ENCODE results near the gene PPP2R5E. TPM values are rescaled to one million over a fixed set of nuclear protein-coding genes. Genes with fewer than 3 reads are reported as not detected.

PPP2R5E gene
- total and polyA plus RNA-seq, 9 of the 15 experiments (the other 6 are each of a cell fraction or from before 2014, with no cell fraction given) = 4.2 to 30.3 (median 11.0) TPM

DNA sequence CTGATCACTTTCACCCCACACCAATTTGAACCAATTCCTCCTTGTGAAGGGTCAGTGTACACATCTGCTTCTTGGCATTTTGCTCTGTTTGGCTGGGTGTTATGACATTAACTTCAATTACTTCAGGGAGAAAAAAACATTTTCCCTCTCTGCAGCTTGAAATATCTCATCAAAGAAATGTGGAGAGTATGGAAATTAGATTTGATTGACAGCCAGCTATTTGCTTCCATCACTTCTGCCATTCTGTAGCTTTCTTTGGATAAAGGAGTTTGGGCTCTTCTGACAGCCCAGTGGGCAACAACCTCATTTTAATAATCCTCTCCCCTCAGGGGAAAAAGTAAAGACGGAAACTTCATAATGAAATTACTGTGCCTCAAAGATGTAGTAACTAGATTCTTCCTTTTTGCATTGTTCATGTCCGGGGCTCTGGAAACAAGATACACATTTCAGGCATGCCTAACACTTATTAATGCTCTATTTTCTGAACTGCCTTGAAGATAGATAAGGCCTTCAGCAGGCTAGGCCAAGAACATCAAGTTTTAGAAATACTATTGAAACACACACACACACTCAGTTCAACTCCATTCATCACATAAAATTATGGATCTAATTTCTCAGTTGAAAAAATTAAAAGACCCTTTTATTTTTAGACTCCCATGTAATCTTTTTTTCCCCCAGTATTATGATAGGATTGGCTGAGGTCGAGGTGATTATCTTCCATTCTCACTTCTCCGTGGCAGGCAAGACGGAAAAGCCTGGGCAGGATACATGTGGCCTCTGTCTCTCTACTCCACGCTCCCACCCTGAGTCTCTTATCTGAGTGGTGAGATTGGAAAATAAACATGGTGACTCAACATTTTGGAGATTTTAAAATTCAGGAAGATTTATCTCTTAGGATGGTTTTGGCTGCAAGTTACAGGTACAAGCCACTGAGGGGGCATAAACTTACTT is 214.1 kb downstream of the PPP2R5E start:
- H3K27ac ChIP-seq (ENCODE audit: extremely low read depth, low read depth, low read length) = no peak overlapping the region
- H3K9me1 ChIP-seq (ENCODE audit: control insufficient read depth, insufficient read depth, low read length) = no peaks in the 10 kb centered on the region
- no peaks in the 10 kb centered on the region for H3K36me3 ChIP-seq (ENCODE audit: control insufficient read depth, insufficient read depth, low read length)
- no peak overlapping the region for H3K9ac ChIP-seq (ENCODE audit: insufficient read depth in 1 of 2, low read depth in 2 of 2, low read length in 2 of 2)
- POLR2A ChIA-PET = no interaction called here
- in situ Hi-C loops (cut with MboI) = no loop called here
- no peaks in the 10 kb centered on the region for H3K79me2 ChIP-seq (ENCODE audit: control insufficient read depth, insufficient read depth, low read length)
- no peak overlapping the region for H3K4me2 ChIP-seq (ENCODE audit: insufficient read depth, low read length)
- no peak overlapping the region for H3K4me3 ChIP-seq
- 0% methylated on average over 5 of the region's 6 CpGs for WGBS (ENCODE audit: insufficient coverage, low coverage, missing lambda C conversion rate)
- FAIRE-seq (no peak), ATAC-seq (no peak), DNase-seq (ENCODE audit: extremely low read depth in 1 of 4, low spot score in 3 of 4) (no peak)
- H3K9me3 ChIP-seq (replicated peaks; ENCODE audit: control insufficient read depth, insufficient read depth, low read depth, low read length) = no peaks in the 10 kb centered on the region
- no peaks in the 10 kb centered on the region for H3K4me1 ChIP-seq (replicated peaks in 1 of 2; ENCODE audit: control insufficient read depth in 2 of 2, insufficient read depth in 2 of 2, low read length in 2 of 2)
- H3K27me3 ChIP-seq (ENCODE audit: control insufficient read depth in 2 of 2, insufficient read depth in 2 of 2, low read length in 2 of 2) = no peaks in the 10 kb centered on the region
- intact Hi-C loops (cut with micrococcal nuclease) = no loop called here
- no peaks in the 10 kb centered on the region for H4K20me1 ChIP-seq (replicated peaks; ENCODE audit: control insufficient read depth, insufficient read depth, low read length)
- no TSS peak for BruUV-seq (replicated peaks)
- no peak overlapping the region for H2AFZ ChIP-seq (ENCODE audit: low read depth, low read length)
- CTCF ChIA-PET (ENCODE audit: low intra/inter-chr PET ratio) = no interaction called here
- TF ChIP-seq ZNF184 (CRISPR knock-in tag; IDR thresholded peaks at IDR 0.05) (no peak), POLR2H (tag; IDR thresholded peaks at IDR 0.05; ENCODE audit: low read depth) (no peak), SIN3B (IDR thresholded peaks at IDR 0.05; ENCODE audit: low read depth) (no peak), ZNF23 (CRISPR knock-in tag; IDR thresholded peaks at IDR 0.05) (no peak), NFE2L1 (tag; IDR thresholded peaks at IDR 0.05; ENCODE audit: borderline replicate concordance, low read depth) (no peak), TCF7L2 (IDR thresholded peaks at IDR 0.05; ENCODE audit: low read depth, low read length) (no peak), TFAM (CRISPR knock-in tag; conservative IDR thresholded peaks at IDR 0.05) (no peak), ZBTB8A (IDR thresholded peaks at IDR 0.05; ENCODE audit: partially characterized antibody) (no peak), YY1 (IDR thresholded peaks at IDR 0.05; ENCODE audit: borderline replicate concordance in 1 of 3, control insufficient read depth in 1 of 3, extremely low read depth in 1 of 3, insufficient read depth in 3 of 3, insufficient read length in 1 of 3, insufficient replicate concordance in 2 of 3, low read depth in 1 of 3, low read length in 2 of 3) (no peak), MTA1 (IDR thresholded peaks at IDR 0.05; ENCODE audit: borderline replicate concordance) (no peak)
- TF ChIP-seq, protein P1, sequence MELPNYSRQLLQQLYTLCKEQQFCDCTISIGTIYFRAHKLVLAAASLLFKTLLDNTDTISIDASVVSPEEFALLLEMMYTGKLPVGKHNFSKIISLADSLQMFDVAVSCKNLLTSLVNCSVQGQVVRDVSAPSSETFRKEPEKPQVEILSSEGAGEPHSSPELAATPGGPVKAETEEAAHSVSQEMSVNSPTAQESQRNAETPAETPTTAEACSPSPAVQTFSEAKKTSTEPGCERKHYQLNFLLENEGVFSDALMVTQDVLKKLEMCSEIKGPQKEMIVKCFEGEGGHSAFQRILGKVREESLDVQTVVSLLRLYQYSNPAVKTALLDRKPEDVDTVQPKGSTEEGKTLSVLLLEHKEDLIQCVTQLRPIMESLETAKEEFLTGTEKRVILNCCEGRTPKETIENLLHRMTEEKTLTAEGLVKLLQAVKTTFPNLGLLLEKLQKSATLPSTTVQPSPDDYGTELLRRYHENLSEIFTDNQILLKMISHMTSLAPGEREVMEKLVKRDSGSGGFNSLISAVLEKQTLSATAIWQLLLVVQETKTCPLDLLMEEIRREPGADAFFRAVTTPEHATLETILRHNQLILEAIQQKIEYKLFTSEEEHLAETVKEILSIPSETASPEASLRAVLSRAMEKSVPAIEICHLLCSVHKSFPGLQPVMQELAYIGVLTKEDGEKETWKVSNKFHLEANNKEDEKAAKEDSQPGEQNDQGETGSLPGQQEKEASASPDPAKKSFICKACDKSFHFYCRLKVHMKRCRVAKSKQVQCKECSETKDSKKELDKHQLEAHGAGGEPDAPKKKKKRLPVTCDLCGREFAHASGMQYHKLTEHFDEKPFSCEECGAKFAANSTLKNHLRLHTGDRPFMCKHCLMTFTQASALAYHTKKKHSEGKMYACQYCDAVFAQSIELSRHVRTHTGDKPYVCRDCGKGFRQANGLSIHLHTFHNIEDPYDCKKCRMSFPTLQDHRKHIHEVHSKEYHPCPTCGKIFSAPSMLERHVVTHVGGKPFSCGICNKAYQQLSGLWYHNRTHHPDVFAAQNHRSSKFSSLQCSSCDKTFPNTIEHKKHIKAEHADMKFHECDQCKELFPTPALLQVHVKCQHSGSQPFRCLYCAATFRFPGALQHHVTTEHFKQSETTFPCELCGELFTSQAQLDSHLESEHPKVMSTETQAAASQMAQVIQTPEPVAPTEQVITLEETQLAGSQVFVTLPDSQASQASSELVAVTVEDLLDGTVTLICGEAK (IDR thresholded peaks at IDR 0.05) = no peak
- TF ChIP-seq, protein P1 (CRISPR knock-in tag; IDR thresholded peaks at IDR 0.05) = no peak
